Liver (tissue), 3 donors: ENCODE data around the gene FADD.

Source experiments
- CTCF ChIP-seq: fragments of 150-350 bp; IDR thresholded peaks from 2 replicates; pipeline ENCODE4 v1.5.1; 2017; ENCODE audit warnings: improper control_type of control experiment, low read depth, low read length; ENCODE audit not compliant: missing input control
- EGR1 ChIP-seq, 2 donors: IDR thresholded peaks; 2 replicates each; pipeline ENCODE4 v1.6.1; 2016 to 2018; ENCODE audit warnings: antibody characterized with exemption in 2 of 2, low read depth in 2 of 2
- HNF4A ChIP-seq, 2 donors: conservative IDR thresholded peaks; 2 replicates each; pipeline ENCODE4 v1.6.1; 2016; ENCODE audit warnings: antibody characterized with exemption in 2 of 2, mild to moderate bottlenecking in 2 of 2
- JUND ChIP-seq, 2 donors: IDR thresholded peaks; 2 replicates each; pipeline ENCODE4 v1.6.1; 2016; ENCODE audit warnings: antibody characterized with exemption in 2 of 2
- RAD21 ChIP-seq, 2 donors: IDR thresholded peaks; 2 replicates each; pipeline ENCODE4 v1.6.1; 2016; ENCODE audit warnings: antibody characterized with exemption in 2 of 2, mild to moderate bottlenecking in 2 of 2
- RXRA ChIP-seq, 2 donors: IDR thresholded peaks; 2 replicates each; pipeline ENCODE4 v1.6.1; 2017 to 2018; ENCODE audit warnings: antibody characterized with exemption in 2 of 2, mild to moderate bottlenecking in 1 of 2
- SP1 ChIP-seq: IDR thresholded peaks from 2 replicates; pipeline ENCODE4 v1.6.1; 2018; ENCODE audit warnings: antibody characterized with exemption, mild to moderate bottlenecking
- YY1 ChIP-seq: IDR thresholded peaks from 2 replicates; pipeline ENCODE4 v1.6.1; 2016; ENCODE audit warnings: antibody characterized with exemption, mild to moderate bottlenecking
- TF ChIP-seq, protein P1 (sequence below): IDR thresholded peaks from 2 replicates; pipeline ENCODE4 v1.6.1; 2016; ENCODE audit warnings: antibody characterized with exemption, mild to moderate bottlenecking
- TF ChIP-seq, protein P2 (sequence below): IDR thresholded peaks from 2 replicates; pipeline ENCODE4 v1.6.1; 2016; ENCODE audit warnings: antibody characterized with exemption
- donor health status: healthy.
- donor health status: healthy.

GRCh38 chr11:70205766-70206165, 2.7 kb downstream of the FADD start:
- TF ChIP-seq, protein P1, sequence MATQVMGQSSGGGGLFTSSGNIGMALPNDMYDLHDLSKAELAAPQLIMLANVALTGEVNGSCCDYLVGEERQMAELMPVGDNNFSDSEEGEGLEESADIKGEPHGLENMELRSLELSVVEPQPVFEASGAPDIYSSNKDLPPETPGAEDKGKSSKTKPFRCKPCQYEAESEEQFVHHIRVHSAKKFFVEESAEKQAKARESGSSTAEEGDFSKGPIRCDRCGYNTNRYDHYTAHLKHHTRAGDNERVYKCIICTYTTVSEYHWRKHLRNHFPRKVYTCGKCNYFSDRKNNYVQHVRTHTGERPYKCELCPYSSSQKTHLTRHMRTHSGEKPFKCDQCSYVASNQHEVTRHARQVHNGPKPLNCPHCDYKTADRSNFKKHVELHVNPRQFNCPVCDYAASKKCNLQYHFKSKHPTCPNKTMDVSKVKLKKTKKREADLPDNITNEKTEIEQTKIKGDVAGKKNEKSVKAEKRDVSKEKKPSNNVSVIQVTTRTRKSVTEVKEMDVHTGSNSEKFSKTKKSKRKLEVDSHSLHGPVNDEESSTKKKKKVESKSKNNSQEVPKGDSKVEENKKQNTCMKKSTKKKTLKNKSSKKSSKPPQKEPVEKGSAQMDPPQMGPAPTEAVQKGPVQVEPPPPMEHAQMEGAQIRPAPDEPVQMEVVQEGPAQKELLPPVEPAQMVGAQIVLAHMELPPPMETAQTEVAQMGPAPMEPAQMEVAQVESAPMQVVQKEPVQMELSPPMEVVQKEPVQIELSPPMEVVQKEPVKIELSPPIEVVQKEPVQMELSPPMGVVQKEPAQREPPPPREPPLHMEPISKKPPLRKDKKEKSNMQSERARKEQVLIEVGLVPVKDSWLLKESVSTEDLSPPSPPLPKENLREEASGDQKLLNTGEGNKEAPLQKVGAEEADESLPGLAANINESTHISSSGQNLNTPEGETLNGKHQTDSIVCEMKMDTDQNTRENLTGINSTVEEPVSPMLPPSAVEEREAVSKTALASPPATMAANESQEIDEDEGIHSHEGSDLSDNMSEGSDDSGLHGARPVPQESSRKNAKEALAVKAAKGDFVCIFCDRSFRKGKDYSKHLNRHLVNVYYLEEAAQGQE, result no peak
- TF ChIP-seq CTCF, result no peak
- TF ChIP-seq EGR1 (IDR thresholded peaks at IDR 0.05; ENCODE audit: low read depth in 2 of 2), result no peak
- no peak for TF ChIP-seq HNF4A (conservative IDR thresholded peaks at IDR 0.05)
- TF ChIP-seq SP1, result no peak
- no peak for TF ChIP-seq RXRA (IDR thresholded peaks at IDR 0.05)
- no peak for TF ChIP-seq JUND (IDR thresholded peaks at IDR 0.05)
- no peak for TF ChIP-seq RAD21 (IDR thresholded peaks at IDR 0.05)
- TF ChIP-seq YY1, result no peak
- TF ChIP-seq, protein P2, sequence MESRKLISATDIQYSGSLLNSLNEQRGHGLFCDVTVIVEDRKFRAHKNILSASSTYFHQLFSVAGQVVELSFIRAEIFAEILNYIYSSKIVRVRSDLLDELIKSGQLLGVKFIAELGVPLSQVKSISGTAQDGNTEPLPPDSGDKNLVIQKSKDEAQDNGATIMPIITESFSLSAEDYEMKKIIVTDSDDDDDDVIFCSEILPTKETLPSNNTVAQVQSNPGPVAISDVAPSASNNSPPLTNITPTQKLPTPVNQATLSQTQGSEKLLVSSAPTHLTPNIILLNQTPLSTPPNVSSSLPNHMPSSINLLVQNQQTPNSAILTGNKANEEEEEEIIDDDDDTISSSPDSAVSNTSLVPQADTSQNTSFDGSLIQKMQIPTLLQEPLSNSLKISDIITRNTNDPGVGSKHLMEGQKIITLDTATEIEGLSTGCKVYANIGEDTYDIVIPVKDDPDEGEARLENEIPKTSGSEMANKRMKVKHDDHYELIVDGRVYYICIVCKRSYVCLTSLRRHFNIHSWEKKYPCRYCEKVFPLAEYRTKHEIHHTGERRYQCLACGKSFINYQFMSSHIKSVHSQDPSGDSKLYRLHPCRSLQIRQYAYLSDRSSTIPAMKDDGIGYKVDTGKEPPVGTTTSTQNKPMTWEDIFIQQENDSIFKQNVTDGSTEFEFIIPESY, result no peak
